CD1c-positive myeloid dendritic cell (primary cell): Measurements from ENCODE around the gene PAMR1.
"Not testable (repeated sequence)": the region's sequence is repeated elsewhere in the genome, so short reads cannot be mapped to it uniquely, and the experiment has no call there.

ENCODE experiments used
- DNase-seq: peaks from one replicate; pipeline ENCODE4 v3.0.0-alpha.2; 2016; ENCODE audit errors: extremely low spot score

The PAMR1 gene

DNA sequence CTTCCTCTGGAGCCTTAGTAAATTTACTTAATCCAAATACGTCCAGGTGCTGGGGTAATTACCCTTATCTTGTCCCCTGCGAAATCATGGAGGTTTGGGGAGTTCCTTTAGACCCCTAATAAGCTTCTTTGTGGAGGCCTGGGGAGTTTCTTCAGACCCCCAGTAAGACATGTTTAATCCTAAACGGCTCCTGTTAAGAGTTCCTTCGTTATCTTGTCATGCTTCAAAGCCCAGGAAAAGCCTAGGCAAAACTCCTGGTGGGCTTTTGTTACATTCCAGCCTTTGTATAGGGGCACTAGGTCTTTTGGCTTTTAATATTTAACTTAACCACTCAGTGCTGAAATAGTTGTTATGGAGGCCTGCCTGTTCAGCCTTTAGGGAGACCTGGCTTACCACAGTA is 18.1 kb upstream of the PAMR1 start:
- DNase-seq, result no peak

DNA sequence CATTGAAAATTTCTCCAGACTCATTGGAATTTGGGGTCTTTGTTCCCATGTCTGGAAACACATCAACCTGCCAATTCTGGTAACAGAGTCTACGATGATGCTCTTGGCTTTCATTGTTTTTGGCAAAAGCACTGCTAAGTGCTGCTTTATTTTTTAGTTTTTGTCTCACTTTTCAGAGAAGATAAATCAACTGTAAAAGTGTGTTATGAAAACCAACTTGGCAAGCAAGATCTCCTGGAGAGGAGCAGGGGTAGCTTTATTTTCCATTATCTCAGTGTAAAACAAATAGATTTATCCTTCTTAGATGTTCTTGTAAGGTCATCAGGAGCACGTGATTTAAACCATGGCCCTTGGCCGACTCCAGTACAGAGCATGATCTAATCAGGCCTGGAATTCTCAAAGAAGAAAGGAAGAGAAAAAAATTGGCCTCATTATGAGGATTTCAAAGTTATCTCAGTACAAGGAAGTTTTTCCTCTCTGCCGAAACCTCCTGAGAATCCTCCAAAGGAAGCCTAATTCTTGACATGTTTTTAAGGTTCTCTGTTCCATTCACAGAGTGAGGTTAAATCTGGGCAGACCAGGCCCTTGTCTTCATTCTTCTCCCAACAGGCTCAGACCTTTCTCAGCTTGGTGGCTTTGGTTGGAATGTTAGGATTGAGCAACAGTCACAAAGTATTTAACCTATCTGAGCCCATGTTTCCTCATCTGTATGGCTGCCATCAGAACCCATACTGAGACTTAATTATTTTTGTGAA is 16.4 kb upstream of the PAMR1 start:
- no peak for DNase-seq

DNA sequence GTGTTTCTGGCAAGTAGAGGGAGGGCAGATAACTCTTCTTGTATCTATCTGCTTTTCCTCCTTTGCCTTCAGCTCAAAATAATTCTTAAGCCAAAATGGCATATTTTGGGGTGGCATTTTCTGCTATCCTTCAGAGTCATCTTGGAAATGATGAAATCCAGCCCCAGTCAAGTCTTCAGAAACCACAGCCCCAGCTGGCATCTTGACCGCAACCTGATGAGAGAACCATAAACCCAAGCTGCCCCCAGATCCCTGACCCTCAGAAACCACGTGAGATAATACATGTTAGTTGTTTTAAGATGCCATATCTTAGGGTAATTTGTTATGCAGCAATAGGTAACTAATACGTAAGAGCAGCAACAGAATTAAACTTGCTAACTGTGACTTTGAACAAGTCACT is 15.1 kb upstream of the PAMR1 start:
- no peak for DNase-seq

DNA sequence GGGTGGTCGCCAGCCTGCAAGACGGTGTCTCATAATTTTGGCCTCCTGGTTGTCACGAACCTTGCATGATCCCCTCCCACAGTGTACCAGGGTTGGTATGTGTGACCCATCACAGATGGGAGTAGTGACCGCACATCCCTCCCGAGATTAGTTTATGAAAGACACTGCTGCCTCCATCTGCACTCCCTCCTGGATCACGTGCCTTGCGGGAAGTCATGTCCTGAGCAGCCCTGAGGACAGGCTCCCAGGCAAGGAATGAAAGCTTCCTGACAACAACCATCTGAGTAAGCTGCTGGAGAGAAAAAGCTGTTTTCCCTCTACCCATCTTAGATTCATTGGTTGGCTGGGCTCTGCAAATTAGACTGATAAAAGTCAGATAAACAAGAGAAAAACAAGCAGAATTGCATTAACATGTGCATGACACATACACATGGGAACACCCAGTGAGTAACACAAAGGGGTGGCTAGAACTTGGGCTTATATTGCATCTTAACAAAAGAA is 14.4 kb upstream of the PAMR1 start:
- no peak for DNase-seq

DNA sequence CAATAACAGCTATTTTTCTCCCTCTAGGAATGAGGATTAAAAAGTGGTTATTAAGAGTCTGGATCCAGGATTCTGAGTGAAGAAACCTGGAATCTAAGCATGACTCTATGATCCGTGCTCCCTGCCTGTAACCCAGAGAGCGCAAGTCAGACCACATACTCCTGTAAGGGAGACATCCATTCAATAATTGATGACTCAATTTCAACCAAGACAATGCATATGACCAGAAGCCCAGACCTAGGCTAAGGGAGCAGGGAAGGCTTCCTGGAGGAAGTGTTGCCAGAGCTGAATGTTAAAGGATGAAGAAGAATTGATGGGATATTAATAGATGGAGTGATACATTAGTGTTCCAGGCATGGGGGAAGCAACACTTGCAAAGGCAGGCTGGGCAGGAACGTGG is 13.8 kb upstream of the PAMR1 start:
- DNase-seq, result no peak

DNA sequence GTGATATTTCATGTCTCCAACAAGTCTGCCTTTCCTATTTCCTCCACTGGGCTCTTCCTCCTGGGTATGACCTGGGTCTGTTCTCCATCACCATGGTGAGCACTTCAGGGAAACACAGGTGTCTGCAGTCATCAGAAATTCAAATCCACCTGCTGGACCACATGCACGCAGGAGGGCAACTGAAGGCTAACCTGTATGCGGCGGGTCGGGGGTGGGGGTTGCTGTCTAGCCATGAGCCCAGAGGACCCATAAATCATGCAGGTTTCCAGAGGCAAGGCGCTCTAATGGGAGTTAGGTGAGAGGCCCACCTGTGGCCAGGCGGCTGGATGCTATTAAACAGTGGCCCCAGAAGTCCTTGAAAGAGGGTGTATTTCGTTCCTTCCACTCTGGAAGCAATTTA is 11.1 kb upstream of the PAMR1 start:
- no peak for DNase-seq

DNA sequence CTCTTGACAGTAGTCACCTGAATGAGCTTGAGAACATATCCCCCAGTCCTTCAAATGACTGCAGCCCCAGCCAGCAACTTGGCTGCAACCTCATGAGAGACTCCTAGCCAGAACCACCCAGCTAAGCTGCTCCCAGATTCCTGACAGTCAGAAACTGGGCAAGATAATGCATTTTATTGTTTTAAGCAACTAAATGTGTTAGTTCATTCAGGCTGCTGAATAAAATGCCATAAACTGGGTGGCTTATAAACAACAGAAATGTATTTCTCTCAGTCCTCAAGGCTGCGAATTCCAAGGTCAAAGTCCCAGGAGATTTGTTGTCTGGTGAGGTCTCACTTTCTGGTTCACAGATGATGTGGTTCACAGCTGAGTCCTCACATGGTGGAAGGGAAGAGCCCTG is 5.8 kb upstream of the PAMR1 start:
- no peak for DNase-seq

DNA sequence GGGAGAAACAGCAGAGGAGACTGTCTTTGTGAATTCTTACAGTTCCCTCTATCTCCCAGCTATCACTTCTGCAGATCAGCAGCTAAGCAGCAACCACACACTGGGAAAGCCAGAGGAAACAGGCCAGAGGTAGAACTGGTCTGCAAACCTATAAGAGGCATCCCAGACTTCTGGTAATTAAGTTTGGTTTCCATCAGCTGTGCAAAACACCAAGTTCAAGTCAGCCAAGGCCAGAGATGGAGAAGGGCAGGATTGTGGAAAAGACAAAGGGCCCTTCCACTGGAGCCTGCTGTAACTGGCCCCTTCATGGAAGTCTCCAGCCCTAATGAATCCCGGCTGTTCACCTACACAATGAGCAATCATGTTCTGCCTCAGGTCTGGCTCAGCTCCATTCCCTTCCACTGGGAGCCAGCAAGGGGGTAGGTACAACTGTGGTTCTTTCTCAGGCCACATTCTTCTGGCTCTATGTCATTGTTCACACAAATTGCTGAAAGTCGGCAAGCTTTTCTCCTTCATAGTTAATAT is 4.6 kb upstream of the PAMR1 start:
- no peak for DNase-seq

DNA sequence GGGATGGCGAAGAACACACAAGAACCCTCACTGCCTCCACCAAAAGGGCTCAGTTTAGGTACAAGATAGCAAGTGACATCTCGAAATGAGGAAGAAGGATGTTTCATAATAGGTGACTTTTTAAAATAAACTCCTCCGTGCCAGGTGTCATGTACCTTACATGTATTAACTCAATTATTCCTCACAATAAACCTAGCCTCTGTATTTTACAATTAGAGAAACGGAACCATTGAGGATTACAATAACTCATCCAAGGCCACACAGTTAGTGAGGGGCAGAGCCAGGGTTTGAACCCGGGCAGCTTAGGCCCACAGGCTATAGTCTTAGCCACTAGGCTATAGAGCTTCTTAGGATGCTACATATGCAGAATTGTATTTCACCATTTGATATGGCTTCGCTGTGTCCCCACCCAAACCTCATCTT is 965 bp upstream of the PAMR1 start:
- no peak for DNase-seq

DNA sequence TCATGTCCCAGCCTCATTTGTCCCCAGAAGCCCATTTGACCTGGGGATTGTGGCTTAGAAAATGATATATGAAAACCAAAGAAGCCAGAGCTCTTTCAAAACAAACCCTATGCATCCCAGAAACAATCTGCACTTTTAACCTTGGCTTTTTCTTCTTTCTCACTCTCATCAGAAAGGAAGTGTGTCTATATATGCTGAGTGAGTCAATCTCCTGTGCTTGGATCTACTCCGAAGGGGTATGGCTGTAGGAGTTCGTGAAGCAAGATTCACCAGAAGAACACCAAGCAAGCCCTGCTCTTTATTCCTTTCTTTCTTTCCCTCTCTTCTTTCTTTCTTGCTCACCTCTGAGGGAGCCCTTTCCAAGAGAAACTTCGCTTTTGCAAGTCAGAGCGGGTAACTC is 636 bp downstream of the PAMR1 start:
- no peak for DNase-seq

DNA sequence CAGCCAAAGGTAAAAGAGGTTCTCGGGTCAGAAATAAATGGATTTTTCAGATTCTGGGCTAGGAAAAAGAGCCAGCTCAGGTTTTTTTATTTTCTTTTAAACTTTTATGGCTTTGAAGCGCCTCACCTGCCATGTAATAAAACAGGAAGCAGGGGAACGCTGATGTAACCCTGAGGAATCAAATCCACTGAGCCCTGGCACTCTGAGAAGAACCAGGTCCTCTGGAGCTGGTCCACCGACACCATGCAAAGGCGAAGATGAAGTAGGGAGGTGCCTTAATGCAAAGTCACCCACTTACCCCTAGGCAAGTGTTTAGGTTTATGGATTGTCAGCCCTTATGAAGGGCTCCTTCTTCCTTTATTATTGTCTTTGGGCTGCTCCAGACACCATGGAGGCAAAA is 1.6 kb downstream of the PAMR1 start:
- no peak for DNase-seq

DNA sequence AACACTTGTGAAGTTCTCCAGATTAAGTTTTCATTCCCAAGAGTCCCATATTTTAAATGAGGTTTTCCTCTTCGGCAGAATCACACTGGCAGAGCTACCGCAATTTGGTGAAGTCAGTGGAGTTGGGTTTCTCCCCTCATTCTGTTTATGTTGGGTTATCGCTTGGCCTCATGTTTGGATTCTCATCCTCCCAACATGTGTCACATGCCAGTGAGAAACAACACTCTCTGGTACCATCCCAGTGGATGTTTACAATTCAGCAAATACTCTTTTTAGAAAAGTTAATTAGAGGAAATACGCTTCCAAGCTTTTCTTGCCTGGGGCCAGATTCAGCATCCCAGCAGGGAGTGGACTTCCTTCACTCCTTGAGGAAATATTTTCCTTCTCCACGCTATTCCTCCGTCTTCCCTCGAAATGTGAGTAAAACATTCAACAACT is 2.1 kb downstream of the PAMR1 start:
- no peak for DNase-seq

DNA sequence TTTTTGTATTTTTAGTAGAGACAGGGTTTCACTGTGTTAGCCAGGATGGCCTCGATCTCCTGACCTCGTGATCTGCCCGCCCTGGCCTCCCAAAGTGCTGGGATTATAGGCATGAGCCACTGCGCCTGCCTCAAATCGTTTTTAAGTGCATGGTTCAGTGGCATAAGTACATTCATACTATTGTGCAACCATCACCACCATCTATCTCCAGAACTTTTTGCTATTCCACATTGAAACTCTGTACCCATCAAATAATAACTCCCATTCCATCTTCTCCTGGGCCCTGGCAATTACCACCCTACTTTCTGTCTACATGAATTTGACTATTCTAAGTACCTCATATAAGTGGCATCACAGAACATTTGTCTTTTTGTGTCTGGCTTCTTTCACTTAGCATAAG is 3.3 kb downstream of the PAMR1 start:
- not testable (repeated sequence) for DNase-seq

DNA sequence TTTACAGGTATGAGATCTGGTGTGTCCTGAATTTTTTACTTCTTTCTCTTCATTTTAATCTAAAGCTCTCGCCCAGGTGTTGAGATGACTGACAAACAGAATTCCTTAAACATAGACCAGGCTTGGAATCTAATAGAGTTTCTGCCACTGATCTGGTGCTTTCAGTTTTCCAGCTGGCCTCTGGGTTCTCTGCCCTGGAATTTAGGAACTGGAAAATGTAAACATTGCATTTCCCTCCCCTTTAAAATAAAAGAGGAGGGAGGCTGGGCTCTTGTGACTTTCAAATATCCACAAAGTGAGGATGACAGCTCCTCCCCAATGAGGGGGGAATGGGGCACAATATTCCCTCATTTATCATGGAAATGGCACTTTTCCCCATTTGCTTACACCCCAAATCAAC is 5.0 kb downstream of the PAMR1 start:
- DNase-seq, result no peak

DNA sequence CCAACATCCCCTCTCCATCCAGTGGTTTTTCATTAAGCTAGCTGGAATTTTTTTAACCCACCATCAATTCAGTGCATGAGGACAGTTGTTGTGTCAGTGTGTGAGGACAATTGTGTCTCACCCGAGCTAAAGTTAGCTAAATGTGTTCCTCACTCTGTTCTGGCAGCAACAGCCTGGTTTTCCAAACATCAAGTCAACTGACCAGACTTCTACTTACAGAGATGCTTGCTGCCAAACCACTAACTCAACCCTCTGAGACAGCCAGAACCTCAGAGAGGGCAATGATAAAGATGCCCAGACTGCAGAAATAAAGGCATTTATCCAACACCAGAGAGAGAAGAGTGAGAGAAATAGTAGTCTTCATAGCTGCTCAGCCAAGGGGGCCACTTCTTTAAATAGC is 6.7 kb downstream of the PAMR1 start:
- DNase-seq, result no peak

DNA sequence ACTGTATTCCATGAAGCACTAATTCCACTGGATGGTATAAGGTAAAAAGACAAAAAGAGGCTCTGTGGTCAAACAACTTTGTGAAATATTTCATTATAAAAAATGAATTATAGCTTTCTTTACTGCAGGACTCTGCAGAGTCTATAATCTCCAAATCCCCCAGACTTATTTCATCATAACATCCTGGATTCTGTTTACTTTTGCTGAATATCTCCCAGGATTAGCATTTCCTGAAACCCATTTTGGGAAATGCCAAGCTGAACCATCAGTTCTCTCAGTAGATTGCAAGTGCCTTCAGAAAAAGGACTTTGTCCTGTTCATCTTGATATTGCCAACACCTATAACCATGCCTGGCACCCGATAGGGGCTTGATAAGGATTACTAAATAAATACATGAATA is 7.9 kb downstream of the PAMR1 start:
- no peak for DNase-seq

DNA sequence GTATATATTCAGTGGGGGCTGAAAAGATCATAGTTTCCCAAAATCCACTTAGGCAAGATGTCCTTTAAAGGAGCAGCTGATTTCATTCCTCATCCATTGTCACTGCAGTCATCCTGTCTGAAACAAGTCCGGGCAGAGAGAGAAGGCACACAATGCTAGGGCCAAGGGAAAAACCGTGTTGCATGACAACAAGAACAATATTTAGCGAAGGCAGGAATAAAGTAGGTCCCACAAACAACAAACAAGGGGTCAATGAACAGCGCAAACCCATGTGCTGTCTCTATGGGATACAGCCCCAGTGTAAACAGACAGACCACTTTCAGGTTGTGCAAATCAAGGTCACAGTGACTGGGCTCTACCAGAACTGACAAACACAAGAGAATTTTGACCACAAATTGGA is 9.0 kb downstream of the PAMR1 start:
- DNase-seq, result no peak

DNA sequence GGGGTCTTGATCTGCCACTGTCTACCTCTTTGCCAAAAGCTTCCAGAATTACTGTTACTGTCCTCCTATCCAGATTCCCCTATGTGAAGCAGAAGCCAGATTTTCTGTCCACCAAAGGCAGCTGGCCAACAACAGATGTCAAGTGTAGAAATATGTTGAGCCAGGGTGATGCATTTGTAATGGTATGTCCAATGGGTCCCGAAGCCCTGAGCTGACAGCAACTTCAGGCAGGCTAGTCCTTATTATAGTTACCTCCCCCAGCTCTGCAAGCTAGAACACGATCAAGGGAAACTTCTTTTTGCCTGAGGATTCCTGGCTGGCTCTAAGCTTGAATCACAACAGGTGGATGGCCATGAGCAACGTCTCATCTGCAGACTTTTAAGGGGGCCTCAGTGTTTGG is 10.2 kb downstream of the PAMR1 start:
- DNase-seq, result no peak

DNA sequence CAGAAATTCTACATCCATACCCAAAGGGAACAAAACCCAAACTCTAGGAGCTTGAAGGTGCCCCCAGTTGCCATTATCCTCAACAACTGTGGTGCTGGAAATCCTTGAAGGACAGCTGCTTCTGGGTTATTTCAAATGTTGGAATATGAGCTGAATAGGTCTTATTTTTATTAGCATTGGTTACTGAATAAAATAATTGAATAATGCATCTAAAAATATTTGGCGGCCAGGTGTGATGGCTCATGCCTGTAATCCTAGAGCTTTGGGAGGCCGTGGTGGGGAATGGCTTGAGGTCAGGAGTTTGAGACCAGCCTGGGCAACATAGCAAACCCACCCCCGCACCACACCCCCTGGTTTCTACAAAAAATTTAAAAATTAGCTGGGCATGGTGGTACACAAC is 10.9 kb downstream of the PAMR1 start:
- no peak for DNase-seq

DNA sequence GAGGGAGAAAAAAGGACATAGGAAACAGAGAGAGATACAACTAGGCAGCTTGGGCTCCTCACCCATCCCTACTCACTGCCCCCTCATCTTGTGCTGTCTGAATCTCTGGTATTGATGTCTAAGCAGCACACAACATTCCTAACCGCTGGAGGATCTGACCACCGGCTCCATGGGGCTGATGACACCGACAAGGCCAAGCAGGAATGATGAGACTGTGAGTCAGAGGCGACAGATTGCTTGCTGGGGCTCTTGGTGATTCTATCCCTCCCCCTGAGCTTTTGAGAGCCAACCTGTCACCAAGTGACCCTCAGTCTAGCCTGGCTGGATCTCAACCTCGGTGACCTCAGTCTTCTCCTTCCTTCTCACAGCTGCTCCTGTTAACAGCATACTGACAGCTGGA is 13.8 kb downstream of the PAMR1 start:
- DNase-seq, result no peak

DNA sequence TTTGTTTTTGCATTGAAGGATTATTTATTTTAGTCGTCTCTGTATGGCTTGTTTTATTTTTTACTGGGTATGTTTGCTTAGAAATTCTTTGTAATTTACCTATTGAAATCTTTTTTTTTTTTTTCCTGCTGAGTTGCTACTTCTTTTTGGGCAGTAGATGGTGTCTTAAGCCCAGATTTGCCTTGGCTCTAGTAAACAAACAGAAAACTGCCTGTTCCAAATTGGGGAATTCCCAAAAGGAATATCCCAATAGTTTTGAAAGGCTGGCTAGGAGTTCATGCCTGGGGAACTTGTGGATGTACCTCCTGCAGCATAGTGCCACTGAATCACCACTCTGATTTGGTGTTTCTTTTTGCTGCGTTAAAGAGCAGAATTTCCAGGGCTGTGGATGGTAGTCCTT is 17.7 kb downstream of the PAMR1 start:
- DNase-seq, result no peak

DNA sequence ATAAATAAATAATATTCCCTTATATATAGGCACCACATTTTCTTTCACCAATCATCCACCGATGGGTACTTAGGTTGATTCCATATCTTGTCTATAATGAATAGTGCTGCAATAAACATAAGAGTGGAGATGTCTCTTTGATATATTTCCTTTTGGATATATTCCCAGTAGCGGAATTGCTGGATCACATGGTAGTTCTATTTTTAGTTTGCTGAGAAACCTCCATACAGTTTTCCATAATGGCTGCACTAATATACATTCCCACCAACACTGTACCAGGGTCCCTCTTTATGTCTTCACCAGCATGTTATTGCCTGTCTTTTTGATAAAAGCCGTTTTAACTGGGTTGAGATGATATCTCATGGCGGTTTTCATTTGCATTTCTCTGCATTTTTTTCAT is 23.6 kb downstream of the PAMR1 start:
- no peak for DNase-seq

DNA sequence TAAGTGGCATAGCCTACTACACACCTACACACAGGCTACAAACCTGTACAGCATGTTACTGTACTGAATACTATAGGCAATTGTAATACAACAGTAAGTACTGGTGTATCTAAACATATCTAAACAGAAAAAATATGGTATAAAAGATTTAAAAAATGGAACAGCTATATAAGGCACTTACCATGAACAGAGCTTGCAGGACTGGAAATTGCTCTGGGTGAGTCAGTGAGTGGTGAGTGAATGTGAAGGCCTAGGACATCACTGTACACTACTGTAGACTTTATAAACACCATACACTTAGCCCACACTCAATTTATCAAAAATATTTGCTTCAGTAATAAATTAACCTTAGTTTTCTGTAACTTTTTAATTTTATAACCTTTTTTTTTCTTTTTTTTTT is 24.7 kb downstream of the PAMR1 start:
- no peak for DNase-seq

DNA sequence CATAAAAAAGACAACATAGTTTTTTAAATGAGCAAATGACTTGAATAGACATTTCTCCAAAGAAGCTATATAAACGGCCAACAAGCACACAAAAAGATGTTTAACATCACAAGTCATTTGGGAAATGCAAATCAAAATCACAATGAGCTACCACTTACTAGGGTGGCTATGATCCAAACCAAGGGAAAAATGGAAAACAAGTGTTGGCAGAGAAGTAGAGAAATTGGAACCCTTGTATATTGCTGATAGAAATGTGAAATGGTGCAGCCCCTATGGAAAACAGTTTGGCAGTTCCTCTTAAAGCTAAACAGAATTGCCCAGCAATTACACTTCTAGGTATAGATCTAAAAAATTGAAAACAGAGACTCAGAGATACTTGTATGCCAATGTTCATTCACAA is 29.0 kb downstream of the PAMR1 start:
- DNase-seq, result no peak
